ENCODE results near the gene TRPM2. TPM values are rescaled to one million over a fixed set of nuclear protein-coding genes. Genes with fewer than 3 reads are reported as not detected.

The TRPM2 gene
- 2.2 TPM for total RNA-seq

- peak; percentile 51 for DNase-seq
These were observed at the start of gene TRPM2 for GRCh38 chr21:44353191-44353970. Gene TRPM2 (plus strand): TSS chr21:44353621. CDS start chr21:44353701, 80 bp downstream.

GRCh38 chr21:44304011-44304616 is 49.3 kb upstream of the TRPM2 start:
- DNase-seq = no peak

GRCh38 chr21:44304877-44305293 is 48.5 kb upstream of the TRPM2 start:
- peak; percentile 62 for DNase-seq

- DNase-seq = no peak
These were observed 47.7 kb upstream of the TRPM2 start for GRCh38 chr21:44305691-44306090.

GRCh38 chr21:44306936-44307704 is 46.3 kb upstream of the TRPM2 start:
- DNase-seq = no peak

- no peak for DNase-seq
These were observed 42.6 kb upstream of the TRPM2 start for GRCh38 chr21:44310628-44311507.

GRCh38 chr21:44312089-44312488 is 41.3 kb upstream of the TRPM2 start:
- DNase-seq = no peak

GRCh38 chr21:44312716-44313115 is 40.7 kb upstream of the TRPM2 start:
- no peak for DNase-seq

- no peak for DNase-seq
These were observed 40.0 kb upstream of the TRPM2 start for GRCh38 chr21:44313451-44313850.

GRCh38 chr21:44314128-44314527 is 39.3 kb upstream of the TRPM2 start:
- DNase-seq = no peak

- no peak for DNase-seq
These were observed 38.9 kb upstream of the TRPM2 start for GRCh38 chr21:44314561-44314960.

- DNase-seq = no peak
These were observed 37.7 kb upstream of the TRPM2 start for GRCh38 chr21:44315691-44316203.

- no peak for DNase-seq
These were observed 37.0 kb upstream of the TRPM2 start for GRCh38 chr21:44316277-44316900.

GRCh38 chr21:44317241-44317782 is 36.1 kb upstream of the TRPM2 start:
- peak; percentile 46 for DNase-seq

GRCh38 chr21:44317871-44318270 is 35.5 kb upstream of the TRPM2 start:
- DNase-seq = no peak

- no peak for DNase-seq
These were observed 34.7 kb upstream of the TRPM2 start for GRCh38 chr21:44318489-44319285.

- DNase-seq = no peak
These were observed 33.9 kb upstream of the TRPM2 start for GRCh38 chr21:44319407-44320065.

GRCh38 chr21:44320847-44321246 is 32.6 kb upstream of the TRPM2 start:
- no peak for DNase-seq

GRCh38 chr21:44321846-44322450 is 31.5 kb upstream of the TRPM2 start:
- no peak for DNase-seq
